Measurements from ENCODE around the gene ATF7.
A peak's percentile ranks its signal among the peaks of the same experiment; 100 is the strongest.

The ATF7 gene

DNA sequence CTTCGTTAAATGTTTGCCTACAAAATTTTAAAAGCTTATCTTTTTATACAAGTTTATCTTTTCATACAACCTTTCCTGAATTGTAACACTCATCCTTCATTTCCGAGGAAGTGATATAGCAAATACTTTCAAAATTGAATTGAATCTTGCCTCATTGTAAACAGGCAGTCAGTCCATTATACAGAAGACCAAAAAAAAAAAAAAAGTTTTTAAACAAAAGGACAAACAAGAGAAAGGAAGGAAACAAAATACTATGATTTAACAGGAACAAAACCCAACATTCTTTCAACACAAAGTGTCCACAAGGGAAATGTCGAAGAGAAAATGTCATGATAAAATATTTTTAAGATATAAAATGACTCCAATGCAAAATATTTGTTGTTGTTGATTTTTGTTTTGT, 8.5 kb downstream of the ATF7 start:
- Histone ChIP-seq H3K27ac (ENCODE audit: low read length) (no peak overlapping the region), H3K4me1 (ENCODE audit: low read length) (peaks cover 16% of the 10 kb centered on the region; the same call in 1 of the 2 replicates), H3K4me3 (ENCODE audit: low read length) (peak overlapping the region; percentile 47; the same call in 1 of the 2 replicates), H3K79me2 (ENCODE audit: low read length) (peaks cover 39% of the 10 kb centered on the region), H3K9me3 (ENCODE audit: insufficient read depth, low read length) (no peaks in the 10 kb centered on the region), H4K20me1 (ENCODE audit: insufficient read depth, low read length) (no peaks in the 10 kb centered on the region), H3K4me2 (ENCODE audit: low read length) (peak overlapping the region; percentile 66), H2AFZ (ENCODE audit: low read depth, low read length) (no peak overlapping the region), H3K36me3 (replicated peaks; ENCODE audit: low read depth, low read length) (no peaks in the 10 kb centered on the region), H3K27me3 (ENCODE audit: low read depth, low read length) (no peaks in the 10 kb centered on the region), H3K9ac (ENCODE audit: low read length) (0 out of 2 replicates have a peak overlapping the region, but pooled peaks have one; percentile 16)
- TF ChIP-seq EZH2phosphoT487 (IDR thresholded peaks at IDR 0.05; ENCODE audit: low read depth) (no peak), CTCF (IDR thresholded peaks at IDR 0.05; ENCODE audit: low read depth, low read length) (no peak)

- Histone ChIP-seq H3K79me2 (ENCODE audit: low read length) (peaks cover 37% of the 10 kb centered on the region), H2AFZ (ENCODE audit: low read depth, low read length) (no peak overlapping the region), H3K9ac (ENCODE audit: low read length) (no peak overlapping the region), H3K4me2 (ENCODE audit: low read length) (no peak overlapping the region), H3K36me3 (replicated peaks; ENCODE audit: low read depth, low read length) (no peaks in the 10 kb centered on the region), H3K27ac (ENCODE audit: low read length) (no peak overlapping the region), H3K4me3 (ENCODE audit: low read length) (no peak overlapping the region), H3K27me3 (ENCODE audit: low read depth, low read length) (no peaks in the 10 kb centered on the region), H3K4me1 (ENCODE audit: low read length) (peaks cover 16% of the 10 kb centered on the region; the same call in 1 of the 2 replicates), H4K20me1 (ENCODE audit: insufficient read depth, low read length) (no peaks in the 10 kb centered on the region), H3K9me3 (ENCODE audit: insufficient read depth, low read length) (no peaks in the 10 kb centered on the region)
- no peak for TF ChIP-seq EZH2phosphoT487 (IDR thresholded peaks at IDR 0.05; ENCODE audit: low read depth)
- no peak for TF ChIP-seq CTCF (IDR thresholded peaks at IDR 0.05; ENCODE audit: low read depth, low read length)
Observed at GRCh38 chr12:53616950-53617349, 9.2 kb downstream of the ATF7 start.

DNA sequence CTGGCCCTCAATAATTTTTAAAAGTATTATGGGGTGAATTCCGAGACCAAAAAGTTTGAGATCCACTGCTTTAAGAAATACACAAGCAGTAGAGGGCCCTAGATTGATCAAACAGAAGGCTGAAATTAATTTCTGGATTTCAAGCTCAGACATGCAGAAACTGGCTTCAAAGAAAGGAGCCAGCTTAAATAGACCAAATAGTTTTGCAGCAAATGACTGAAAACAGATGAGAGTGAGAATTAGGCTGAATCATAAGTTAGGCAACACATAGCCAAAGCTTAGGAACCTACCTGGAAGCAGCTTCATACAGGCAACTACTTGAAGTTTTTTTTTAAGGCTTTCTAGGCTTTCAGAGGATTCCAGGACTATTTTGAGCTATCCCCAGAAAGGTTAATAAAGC, 12.4 kb downstream of the ATF7 start:
- H2AFZ ChIP-seq (ENCODE audit: low read depth, low read length), result no peak overlapping the region
- H3K4me2 ChIP-seq (ENCODE audit: low read length), result no peak overlapping the region
- no peak overlapping the region for H3K4me3 ChIP-seq (ENCODE audit: low read length)
- H3K27ac ChIP-seq (ENCODE audit: low read length), result no peak overlapping the region
- peaks cover 12% of the 10 kb centered on the region; the same call in 1 of the 2 replicates for H3K4me1 ChIP-seq (ENCODE audit: low read length)
- TF ChIP-seq EZH2phosphoT487 (IDR thresholded peaks at IDR 0.05; ENCODE audit: low read depth) (no peak), CTCF (IDR thresholded peaks at IDR 0.05; ENCODE audit: low read depth, low read length) (no peak)
- H3K9ac ChIP-seq (ENCODE audit: low read length), result no peak overlapping the region
- peaks cover 18% of the 10 kb centered on the region for H3K79me2 ChIP-seq (ENCODE audit: low read length)
- H4K20me1 ChIP-seq (ENCODE audit: insufficient read depth, low read length), result no peaks in the 10 kb centered on the region
- no peaks in the 10 kb centered on the region for H3K27me3 ChIP-seq (ENCODE audit: low read depth, low read length)
- H3K9me3 ChIP-seq (ENCODE audit: insufficient read depth, low read length), result no peaks in the 10 kb centered on the region
- H3K36me3 ChIP-seq (replicated peaks; ENCODE audit: low read depth, low read length), result no peaks in the 10 kb centered on the region

- Histone ChIP-seq H3K4me1 (ENCODE audit: low read length) (peaks cover 4% of the 10 kb centered on the region; the same call in 1 of the 2 replicates), H3K4me2 (ENCODE audit: low read length) (no peak overlapping the region), H3K27ac (ENCODE audit: low read length) (no peak overlapping the region), H3K4me3 (ENCODE audit: low read length) (no peak overlapping the region), H3K79me2 (ENCODE audit: low read length) (peaks cover 10% of the 10 kb centered on the region; the same call in 1 of the 2 replicates), H3K27me3 (ENCODE audit: low read depth, low read length) (no peaks in the 10 kb centered on the region), H3K9me3 (ENCODE audit: insufficient read depth, low read length) (no peaks in the 10 kb centered on the region), H3K9ac (ENCODE audit: low read length) (no peak overlapping the region), H3K36me3 (replicated peaks; ENCODE audit: low read depth, low read length) (no peaks in the 10 kb centered on the region), H4K20me1 (ENCODE audit: insufficient read depth, low read length) (no peaks in the 10 kb centered on the region), H2AFZ (ENCODE audit: low read depth, low read length) (no peak overlapping the region)
- TF ChIP-seq CTCF (IDR thresholded peaks at IDR 0.05; ENCODE audit: low read depth, low read length), result no peak
- TF ChIP-seq EZH2phosphoT487 (IDR thresholded peaks at IDR 0.05; ENCODE audit: low read depth), result no peak
Observed at GRCh38 chr12:53612978-53613377, 13.2 kb downstream of the ATF7 start.

Data from OCI-LY3 (cell line).